Right cardiac atrium (tissue), 5 donors: ENCODE results near the gene SLC10A3. TPM values are rescaled to one million over a fixed set of nuclear protein-coding genes. Genes with fewer than 3 reads are reported as not detected.

Experiments
- ATAC-seq, 2 donors: fragments of 200-7000 bp; cut with Tn5 transposase; one replicate each; pipeline versions ENCODE4 v1.8.0 to v1.9.1; 2020; ENCODE audit warnings: moderate library complexity in 2 of 2, mild to moderate bottlenecking in 1 of 2
- DNase-seq, 3 donors: peaks; one replicate each; pipeline ENCODE4 v3.0.0-alpha.2; 2020
- H3K27ac ChIP-seq: one replicate; pipeline ENCODE4 v1.5.1; 2013; ENCODE audit warnings: mild to moderate bottlenecking, low read length, control low read depth, moderate library complexity
- H3K27me3 ChIP-seq: one replicate; pipeline ENCODE4 v1.6.1; 2013; ENCODE audit not compliant: control insufficient read depth, insufficient read depth
- H3K4me1 ChIP-seq: one replicate; pipeline ENCODE4 v1.6.1; 2013; ENCODE audit warnings: low read length; ENCODE audit not compliant: control insufficient read depth, insufficient read depth
- H3K4me3 ChIP-seq: one replicate; pipeline ENCODE4 v1.5.1; 2013; ENCODE audit warnings: low read length, control low read depth
- H3K9me3 ChIP-seq: one replicate; pipeline ENCODE4 v1.6.1; 2013; ENCODE audit warnings: low read length; ENCODE audit not compliant: control insufficient read depth
- WGBS: extraction: QIAGEN DNeasy Blood & Tissue Kit; methylation state at CpG from one replicate; pipeline ENCODE4 v1.1.7; 2013; 5-methylcytosine and 5-hydroxymethylcytosine counted together
- intact Hi-C, 4 donors: fragments of 100-400 bp; cut with DNase I; formaldehyde crosslinking; loops; one replicate each; pipeline versions ENCODE4 v1.11.0 to v1.14.0; 2022 to 2023
- polyA plus RNA-seq: library from polyadenylated mRNA; stranded (reverse); fragments of 200-250 nt; gene quantifications from one replicate; pipeline ENCODE4 v1.2.3, GENCODE V29; 2013
- total RNA-seq, 4 donors: library from RNA; stranded (reverse); fragmentation: NEBNext Ultra II Directional; extraction: Animal tissue kit (Norgen Biotek cat#: 25700); gene quantifications; one replicate each; pipeline ENCODE4 v1.2.1, GENCODE V29; 2021
- donor health status: healthy with polysubstance abuse.
- donor health status: DM: no; HTN: yes; CAD: no.
- donor health status: DM: no; HTN: no; CAD: no.
- donor health status: DM: no; HTN: yes; CAD: no; lungs with severe emphysema.
- donor health status: DM: yes; HTN: yes; CAD: no.

Gene SLC10A3
- total and polyA plus RNA-seq, 5 donors: 14.4 to 18.9 (median 16.4) TPM

DNA sequence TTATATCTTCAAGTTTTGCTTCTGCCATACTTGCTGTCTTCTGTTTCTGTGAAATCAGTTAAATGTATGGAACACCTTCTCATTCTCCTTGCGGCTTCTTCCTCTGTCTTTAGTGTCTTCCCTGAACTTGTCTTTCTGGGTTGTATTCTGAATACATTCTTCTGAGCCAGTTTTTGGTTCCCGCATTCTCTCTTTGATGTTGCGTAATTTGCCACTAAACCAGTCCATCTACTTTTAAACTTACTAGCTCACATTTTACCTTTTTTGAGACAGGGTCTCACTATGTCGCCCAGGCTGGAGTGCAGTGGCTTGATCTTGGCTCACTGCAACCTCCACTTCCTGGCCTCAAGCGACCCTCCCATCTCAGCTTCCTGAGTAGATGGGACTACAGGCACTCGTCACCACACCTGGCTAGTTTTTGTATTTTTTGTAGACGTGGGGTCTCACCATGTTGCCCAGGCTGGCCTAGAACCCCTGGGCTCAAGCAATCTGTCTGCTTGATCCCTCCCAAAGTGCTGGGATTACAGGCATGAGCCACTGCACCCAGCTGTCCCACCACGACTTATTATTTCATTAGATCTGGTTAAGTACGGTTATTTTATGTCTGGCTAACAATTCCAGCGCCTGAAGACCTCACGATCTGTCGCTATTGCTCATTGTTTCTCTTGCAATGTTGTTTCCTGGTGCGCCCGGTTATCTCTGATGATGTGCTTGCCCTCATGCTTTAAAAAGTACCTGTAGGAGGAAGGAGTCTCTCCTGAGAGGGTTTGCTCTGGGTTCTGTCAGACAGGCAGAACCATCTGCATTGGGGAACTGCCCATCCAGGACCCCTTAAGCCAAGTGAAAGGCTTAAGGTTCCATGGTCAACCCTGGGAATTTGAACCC, 35.4 kb upstream of the SLC10A3 start:
- no peak for DNase-seq
- Histone ChIP-seq H3K27ac (no peak overlapping the region), H3K4me1 (peaks cover 2% of the 10 kb centered on the region), H3K4me3 (no peak overlapping the region), H3K9me3 (no peaks in the 10 kb centered on the region), H3K27me3 (no peaks in the 10 kb centered on the region)
- intact Hi-C loops: no loop called here
- ATAC-seq: no peak
- 81% methylated on average over 14 of the region's 14 CpGs for WGBS

DNA sequence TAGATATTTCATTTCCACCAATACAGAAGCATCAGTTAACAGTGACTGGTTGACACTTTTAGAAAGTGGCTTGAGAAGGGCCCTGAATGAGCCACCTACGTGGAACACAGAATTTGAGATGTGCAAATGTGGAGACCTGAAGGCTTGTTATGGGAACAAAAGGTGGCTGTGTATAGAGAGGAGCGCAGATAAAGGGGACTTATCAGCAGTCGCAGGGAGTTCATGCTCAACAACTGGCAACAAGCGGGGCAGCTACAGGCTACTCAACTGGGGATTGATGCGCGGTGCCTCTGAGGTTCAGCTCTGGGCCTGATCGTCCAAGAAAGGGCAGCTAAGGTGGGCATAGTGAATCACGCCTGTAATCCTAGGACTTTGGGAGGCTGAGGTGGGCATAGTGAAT, 29.0 kb upstream of the SLC10A3 start:
- no peak for DNase-seq
- intact Hi-C loops: loop anchor here in 1 of 4 donors (10.0 kb wide), 1 partner anchor 115 kb away; the partner anchor contains the start of gene DNASE1L1
- WGBS: 91% methylated on average over 8 of the region's 8 CpGs
- no peak for ATAC-seq
- no peak overlapping the region for H3K4me3 ChIP-seq
- H3K4me1 ChIP-seq: peaks cover 3% of the 10 kb centered on the region
- no peak overlapping the region for H3K27ac ChIP-seq
- no peaks in the 10 kb centered on the region for H3K27me3 ChIP-seq
- no peaks in the 10 kb centered on the region for H3K9me3 ChIP-seq

DNA sequence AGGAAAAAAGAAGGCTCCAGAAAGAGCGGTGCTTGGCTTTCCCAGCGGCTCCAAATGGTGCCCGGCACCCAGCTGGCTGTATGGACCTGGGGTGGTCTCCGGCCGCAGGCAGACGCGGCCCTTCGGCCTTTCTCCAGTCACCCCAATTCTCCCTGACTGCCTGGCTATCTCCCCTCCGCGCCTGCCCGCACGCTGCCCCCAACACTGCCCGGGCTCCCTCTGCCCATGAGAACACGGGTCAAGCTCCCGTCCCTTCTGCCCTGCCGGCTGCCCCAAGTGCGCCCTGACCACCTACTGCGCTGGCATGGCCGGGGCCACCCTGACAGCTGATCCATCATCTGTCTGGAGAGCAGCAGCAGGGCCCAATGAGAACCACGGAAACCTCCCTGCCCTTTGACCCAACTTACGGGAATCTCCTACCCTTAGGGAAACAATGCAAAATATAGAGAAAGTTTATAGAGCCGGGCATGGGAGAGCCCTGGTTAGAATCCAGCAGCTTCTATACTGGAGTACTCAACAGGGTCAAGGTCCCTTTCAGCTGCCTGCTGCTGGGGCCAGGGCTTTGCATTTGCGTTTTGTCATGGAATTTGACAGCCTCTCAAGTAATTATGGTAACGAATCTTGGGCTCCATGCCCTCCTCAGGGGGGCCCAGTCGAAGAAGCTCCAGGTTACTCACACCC, 26.8 kb upstream of the SLC10A3 start:
- peak; percentile 2 to 3 for ATAC-seq
- DNase-seq: peak in 1 of 3 donors; percentile 67
- intact Hi-C loops: loop anchor here in 1 of 4 donors (10.0 kb wide), 1 partner anchor 112 kb away; the partner anchor contains the start of gene DNASE1L1
- Histone ChIP-seq H3K4me1 (peaks cover 3% of the 10 kb centered on the region), H3K27ac (peak overlapping the region; percentile 80), H3K27me3 (no peaks in the 10 kb centered on the region), H3K9me3 (no peaks in the 10 kb centered on the region), H3K4me3 (no peak overlapping the region)
- WGBS: 30% methylated on average over 25 of the region's 25 CpGs

DNA sequence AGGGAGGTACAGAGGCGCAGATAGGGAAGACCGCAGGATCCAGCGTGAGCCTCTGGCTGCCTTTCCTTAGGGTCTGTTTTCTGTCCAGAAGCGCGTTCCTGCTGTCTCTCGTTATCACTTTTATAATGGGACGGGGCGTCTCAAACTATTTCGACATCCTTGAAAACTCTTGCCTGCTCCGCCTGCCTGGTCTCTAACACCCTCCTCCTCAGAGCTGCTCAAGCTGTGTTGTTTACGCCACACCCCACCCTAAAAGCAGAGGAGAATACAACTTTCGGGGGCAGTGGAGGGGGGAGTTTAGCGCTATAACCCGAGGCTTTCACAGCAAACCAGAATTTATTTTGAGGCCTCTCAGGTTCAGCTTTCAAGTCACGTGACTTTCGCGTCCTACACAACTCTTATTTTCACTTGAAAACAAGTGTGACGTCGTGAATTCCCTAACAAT, 26.2 kb upstream of the SLC10A3 start:
- peak in 1 of 3 donors; percentile 66 for DNase-seq
- WGBS: 3% methylated on average over 19 of the region's 19 CpGs
- Histone ChIP-seq H3K4me3 (peak overlapping the region; percentile 42), H3K27me3 (no peaks in the 10 kb centered on the region), H3K4me1 (peaks cover 3% of the 10 kb centered on the region), H3K9me3 (no peaks in the 10 kb centered on the region), H3K27ac (peak overlapping the region; percentile 80)
- intact Hi-C loops: loop anchor here in 1 of 4 donors (10.0 kb wide), 1 partner anchor 112 kb away; the partner anchor contains the start of gene DNASE1L1
- peak; percentile 57 to 66 for ATAC-seq

DNA sequence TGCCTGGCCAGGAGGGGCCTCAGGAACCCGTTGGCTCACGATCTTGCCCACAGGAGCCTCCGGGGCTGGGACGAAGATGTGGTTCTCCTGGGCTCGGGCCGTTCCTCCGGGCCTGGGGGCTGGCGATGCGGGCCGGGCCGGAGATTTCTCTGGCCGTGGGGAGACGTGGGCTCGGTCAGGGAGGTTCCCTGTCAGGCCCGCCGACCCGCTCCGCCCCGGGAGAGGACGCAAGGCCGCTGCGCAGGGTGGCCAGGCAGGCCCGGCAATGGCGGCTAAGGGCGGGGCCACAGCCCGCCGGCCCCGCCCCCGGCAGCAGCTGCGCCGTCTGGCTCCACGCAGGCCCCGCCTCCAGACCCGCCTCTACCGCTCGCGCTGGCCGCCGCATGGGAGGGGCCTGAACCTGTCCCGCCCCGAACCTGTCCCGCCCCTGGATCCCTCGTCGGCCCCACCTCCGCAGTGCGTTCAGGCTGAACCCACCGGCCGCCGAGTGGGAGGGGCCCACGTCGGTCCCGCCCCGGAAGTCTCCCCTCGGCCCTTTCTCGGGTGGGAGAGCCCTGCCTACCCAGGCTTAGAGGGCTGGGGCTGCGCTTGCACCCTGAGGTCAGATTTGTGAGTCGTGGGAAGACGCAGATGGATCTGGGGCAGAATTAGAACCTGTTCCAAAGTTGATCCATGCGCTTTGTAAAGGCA, 25.7 kb upstream of the SLC10A3 start, which contains the start of gene FAM3A:
TSS of gene FAM3A (minus strand) at position 267 of the 690 bp plus-strand sequence. CDS start 460 bp downstream, outside the sequence.
- Histone ChIP-seq H3K27ac (peak within 1 kb of the TSS; percentile 93), H3K4me3 (peak within 1 kb of the TSS; percentile 84), H3K4me1 (peaks cover 3% of the 10 kb centered on the region), H3K27me3 (no peaks in the 10 kb centered on the region), H3K9me3 (no peaks in the 10 kb centered on the region)
- peak; percentile 97 for ATAC-seq
- DNase-seq: peak; percentile 94 to 98 (median 96)
- intact Hi-C loops: loop anchor here in 1 of 4 donors (10.0 kb wide), 1 partner anchor 111 kb away; the partner anchor contains the start of gene DNASE1L1
- under 1% methylated on average over 57 of the region's 59 CpGs for WGBS

DNA sequence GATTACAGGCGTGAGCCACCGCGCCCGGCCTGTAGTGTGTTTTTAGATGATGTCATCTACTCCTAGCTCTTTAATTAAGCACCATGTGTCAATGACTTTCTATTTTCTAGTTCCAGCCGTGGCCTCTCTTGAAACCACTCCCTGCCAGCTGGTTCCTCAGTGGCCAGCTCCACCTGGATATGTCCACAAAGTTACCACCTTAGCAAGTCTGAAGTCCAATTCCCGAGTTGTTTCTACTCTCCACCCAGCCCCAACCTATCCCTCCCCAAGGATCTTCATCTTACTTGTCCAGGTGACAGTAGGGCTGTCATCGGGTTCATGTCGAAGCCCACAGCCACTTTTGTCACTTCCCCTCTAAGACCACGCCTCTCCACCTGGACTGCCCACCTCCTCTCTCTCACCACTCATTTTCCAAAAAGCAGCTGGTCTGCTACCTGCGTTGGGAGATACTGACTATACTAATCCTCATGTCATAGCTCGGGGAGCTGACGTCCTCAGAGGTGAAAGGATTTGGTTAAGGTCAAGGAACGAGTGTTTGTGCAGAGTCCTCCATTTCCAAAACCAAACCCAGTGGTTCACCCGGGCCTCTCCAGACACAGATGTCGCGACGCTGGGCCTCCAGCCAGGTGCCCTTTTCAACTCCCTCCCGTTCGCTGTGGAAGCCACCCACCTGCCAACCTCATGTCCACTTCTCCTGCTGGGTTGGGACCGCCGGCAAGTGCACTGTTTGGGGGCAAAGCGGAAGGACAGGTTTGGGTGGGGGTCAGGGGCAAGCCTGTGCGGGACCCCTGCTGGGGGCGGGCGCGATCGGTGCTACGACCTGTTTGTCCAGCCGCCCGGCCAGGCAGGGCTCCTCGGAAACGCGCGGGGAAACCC, 24.9 kb upstream of the SLC10A3 start:
- peak overlapping the region; percentile 84 for H3K4me3 ChIP-seq
- DNase-seq (peak; percentile 52 to 82 (median 81)), ATAC-seq (peak in 1 of 2 donors; percentile 6)
- no peaks in the 10 kb centered on the region for H3K9me3 ChIP-seq
- peak overlapping the region; percentile 93 for H3K27ac ChIP-seq
- intact Hi-C loops: loop anchor here in 1 of 4 donors (10.0 kb wide), 1 partner anchor 111 kb away; the partner anchor contains the start of gene DNASE1L1
- no peaks in the 10 kb centered on the region for H3K27me3 ChIP-seq
- H3K4me1 ChIP-seq: peaks cover 3% of the 10 kb centered on the region
- WGBS: 17% methylated on average over 34 of the region's 34 CpGs

DNA sequence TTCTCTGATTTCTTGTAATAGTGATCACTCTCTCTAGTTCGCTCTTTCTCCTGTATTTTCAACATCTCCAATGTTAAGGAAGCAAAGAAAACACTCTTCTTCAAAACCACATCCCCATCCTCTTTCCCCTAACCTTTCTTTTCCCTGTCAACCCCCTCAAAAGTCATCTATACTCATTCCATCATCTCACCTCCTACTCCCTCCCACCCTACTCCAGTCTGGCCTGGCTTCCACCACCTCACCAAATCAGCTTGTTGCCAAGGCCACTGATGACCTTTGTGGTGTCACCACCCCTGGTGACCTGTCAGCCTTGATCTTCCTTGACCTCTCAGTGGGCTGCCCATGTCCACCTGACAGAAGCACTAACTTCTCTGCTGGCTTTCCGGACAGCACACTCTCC, 23.3 kb upstream of the SLC10A3 start:
- DNase-seq (no peak), ATAC-seq (no peak)
- Histone ChIP-seq H3K4me3 (no peak overlapping the region), H3K9me3 (no peaks in the 10 kb centered on the region), H3K27ac (peak overlapping the region; percentile 19), H3K4me1 (peaks cover 3% of the 10 kb centered on the region), H3K27me3 (no peaks in the 10 kb centered on the region)
- intact Hi-C loops: loop anchor here in 1 of 4 donors (10.0 kb wide), 1 partner anchor 109 kb away; the partner anchor contains the start of gene DNASE1L1
- 96% methylated on average over 2 of the region's 2 CpGs for WGBS

DNA sequence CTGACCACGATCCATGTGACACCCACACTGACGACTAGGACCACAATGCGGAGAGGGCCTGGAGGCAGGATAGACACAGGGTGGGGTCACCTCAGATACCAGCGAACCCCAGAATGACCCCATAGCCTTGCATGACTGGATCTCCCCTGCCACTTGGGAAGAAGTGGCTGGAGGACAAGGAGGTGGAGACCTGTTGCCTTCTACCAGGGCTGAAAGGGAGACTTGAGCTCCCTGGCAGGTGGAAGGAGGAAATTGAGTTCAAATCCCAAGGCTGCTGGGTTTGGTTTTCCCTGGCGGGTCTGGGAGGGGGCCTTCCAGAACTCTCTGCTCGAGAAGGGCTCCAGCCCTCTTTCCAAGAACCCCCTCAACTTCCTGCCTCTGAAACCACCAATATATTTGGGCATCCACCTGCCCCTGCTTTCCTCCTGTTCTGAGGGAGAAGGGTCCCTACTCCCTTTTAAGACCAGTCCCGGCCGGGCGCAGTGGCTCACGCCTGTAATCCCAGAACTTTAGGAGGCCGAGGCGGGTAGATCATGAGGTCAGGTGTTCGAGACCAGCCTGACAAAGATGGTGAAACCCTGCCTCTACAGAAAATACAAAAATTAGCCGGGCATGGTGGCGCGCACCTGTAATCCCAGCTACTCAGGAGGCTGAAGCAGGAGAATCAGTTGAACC, 22.6 kb upstream of the SLC10A3 start:
- no peak overlapping the region for H3K27ac ChIP-seq
- no peaks in the 10 kb centered on the region for H3K9me3 ChIP-seq
- H3K4me1 ChIP-seq: peaks cover 3% of the 10 kb centered on the region
- ATAC-seq: no peak
- WGBS: 90% methylated on average over 16 of the region's 16 CpGs
- intact Hi-C loops: loop anchor here in 1 of 4 donors (10.0 kb wide), 1 partner anchor 108 kb away; the partner anchor contains the start of gene DNASE1L1
- H3K27me3 ChIP-seq: no peaks in the 10 kb centered on the region
- no peak overlapping the region for H3K4me3 ChIP-seq
- DNase-seq: no peak

DNA sequence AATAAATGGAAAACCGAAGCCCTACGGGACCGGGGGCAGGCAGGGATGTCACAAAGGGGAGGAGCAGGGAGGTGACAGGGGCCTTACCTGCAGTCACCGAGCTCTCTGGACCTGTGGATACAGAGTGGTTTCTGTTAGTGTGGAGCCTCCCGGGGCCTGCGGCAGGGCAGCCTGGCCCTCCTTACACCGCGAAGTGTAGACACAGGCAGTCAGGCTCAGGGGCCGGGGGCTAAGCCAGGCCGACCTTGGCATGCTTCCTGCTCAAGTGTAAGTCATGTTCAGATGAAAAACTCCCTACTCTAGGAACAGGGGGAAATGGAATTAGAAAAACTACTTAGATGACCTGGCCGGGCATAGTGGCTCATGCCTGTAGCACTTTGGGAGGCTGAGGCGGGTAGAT, 21.3 kb upstream of the SLC10A3 start:
- Histone ChIP-seq H3K4me3 (no peak overlapping the region), H3K27ac (no peak overlapping the region), H3K27me3 (no peaks in the 10 kb centered on the region), H3K4me1 (no peaks in the 10 kb centered on the region), H3K9me3 (no peaks in the 10 kb centered on the region)
- DNase-seq (peak in 2 of 3 donors; percentile 19 to 37), ATAC-seq (no peak)
- intact Hi-C loops: loop anchor here in 1 of 4 donors (10.0 kb wide), 1 partner anchor 107 kb away; the partner anchor contains the start of gene DNASE1L1
- 60% methylated on average over 12 of the region's 12 CpGs for WGBS
